ENCODE results near the gene NUP133. TPM values are rescaled to one million over a fixed set of nuclear protein-coding genes. Genes with fewer than 3 reads are reported as not detected.

NUP133 gene
- total and polyA plus RNA-seq, 8 donors: 6.3 to 18.7 (median 14.6) TPM

DNA sequence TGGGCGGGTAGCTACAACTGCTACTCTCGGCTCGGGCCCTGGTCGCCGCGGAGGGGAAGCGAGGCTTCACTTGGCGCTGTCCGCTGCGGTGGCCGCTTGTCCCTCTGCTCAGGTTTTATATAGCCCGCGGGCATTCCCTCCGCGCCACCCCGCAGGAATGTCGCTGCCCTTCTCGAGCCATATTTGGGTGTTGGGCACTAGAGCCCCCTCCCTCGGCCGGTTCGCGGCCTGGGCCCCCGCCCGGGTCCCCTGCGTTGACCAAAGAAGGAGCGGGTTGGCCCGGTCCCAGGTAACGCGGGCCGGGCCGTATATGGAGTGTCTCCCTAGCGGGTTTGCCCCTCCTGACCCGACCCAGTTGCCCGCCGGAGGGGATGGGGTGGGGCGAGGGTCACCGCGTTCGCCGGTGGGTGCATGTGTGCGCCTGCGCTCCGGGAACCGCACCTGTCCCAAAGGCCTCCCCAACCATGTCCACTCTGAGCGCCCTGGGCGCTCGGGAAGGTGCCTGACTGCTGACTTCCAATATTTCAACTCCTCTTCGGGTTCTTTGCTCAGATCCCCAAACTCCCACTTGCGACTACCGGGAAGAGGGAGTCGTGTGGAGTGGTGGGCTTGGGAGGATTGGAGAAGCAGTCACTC, 74.0 kb downstream of the NUP133 start, which contains the start of gene ACTA1:
Gene ACTA1 (minus strand): TSS at position 90 of the 636 bp plus-strand sequence. CDS start 979 bp downstream, outside the sequence.
- no peaks in the 10 kb centered on the region for H3K36me3 ChIP-seq
- no peak within 1 kb of the TSS for H3K27ac ChIP-seq
- peaks cover 0 to 30% (median 12%) of the 10 kb centered on the region in 4 donors for H3K27me3 ChIP-seq
- intact Hi-C loops (cut with DNase I): no loop called here
- DNase-seq (peak in 1 of 6 donors; percentile 69), FAIRE-seq (no peak), ATAC-seq (no peak)
- WGBS, 2 donors: 0 to 2% methylated on average over 50 to 51 of the region's 51 CpGs
- H3K4me1 ChIP-seq: peaks cover 0 to 8% (median 0%) of the 10 kb centered on the region in 3 donors
- H3K9me3 ChIP-seq: no peaks in the 10 kb centered on the region
- TF ChIP-seq, protein P1, sequence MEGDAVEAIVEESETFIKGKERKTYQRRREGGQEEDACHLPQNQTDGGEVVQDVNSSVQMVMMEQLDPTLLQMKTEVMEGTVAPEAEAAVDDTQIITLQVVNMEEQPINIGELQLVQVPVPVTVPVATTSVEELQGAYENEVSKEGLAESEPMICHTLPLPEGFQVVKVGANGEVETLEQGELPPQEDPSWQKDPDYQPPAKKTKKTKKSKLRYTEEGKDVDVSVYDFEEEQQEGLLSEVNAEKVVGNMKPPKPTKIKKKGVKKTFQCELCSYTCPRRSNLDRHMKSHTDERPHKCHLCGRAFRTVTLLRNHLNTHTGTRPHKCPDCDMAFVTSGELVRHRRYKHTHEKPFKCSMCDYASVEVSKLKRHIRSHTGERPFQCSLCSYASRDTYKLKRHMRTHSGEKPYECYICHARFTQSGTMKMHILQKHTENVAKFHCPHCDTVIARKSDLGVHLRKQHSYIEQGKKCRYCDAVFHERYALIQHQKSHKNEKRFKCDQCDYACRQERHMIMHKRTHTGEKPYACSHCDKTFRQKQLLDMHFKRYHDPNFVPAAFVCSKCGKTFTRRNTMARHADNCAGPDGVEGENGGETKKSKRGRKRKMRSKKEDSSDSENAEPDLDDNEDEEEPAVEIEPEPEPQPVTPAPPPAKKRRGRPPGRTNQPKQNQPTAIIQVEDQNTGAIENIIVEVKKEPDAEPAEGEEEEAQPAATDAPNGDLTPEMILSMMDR (IDR thresholded peaks at IDR 0.05): no peak
- no peak within 1 kb of the TSS for H3K4me3 ChIP-seq

DNA sequence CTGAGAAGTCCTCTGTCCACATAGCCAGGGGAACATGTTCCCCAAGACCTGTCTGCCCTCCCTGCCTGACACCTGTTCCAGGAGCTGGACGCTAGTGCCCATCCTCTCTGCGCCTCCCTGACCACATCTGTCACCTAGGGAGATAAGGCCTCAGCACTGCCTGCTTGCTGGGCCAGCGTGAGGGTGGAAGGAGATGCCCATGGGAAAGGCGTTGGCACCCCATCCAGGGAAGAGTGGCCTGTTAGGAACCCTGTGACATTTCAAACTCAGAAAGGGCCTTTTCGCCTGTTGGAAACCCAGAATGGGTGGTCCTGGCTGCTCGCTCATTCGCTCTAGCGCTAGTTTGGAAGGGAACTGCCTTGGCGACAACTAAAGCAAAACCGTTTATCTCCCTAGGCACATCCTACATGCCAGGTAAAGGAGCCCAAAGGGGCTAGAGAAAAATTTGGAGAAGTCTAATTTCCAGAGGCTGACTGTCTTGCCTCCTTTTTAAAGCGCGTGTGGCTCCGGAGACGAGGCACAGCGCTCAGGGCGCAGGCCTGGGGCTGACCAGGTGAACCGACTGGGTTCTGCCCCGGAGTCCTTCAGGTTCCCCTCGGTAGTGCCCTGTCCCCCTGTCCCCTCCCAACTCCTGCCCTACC, 74.7 kb downstream of the NUP133 start:
- Histone ChIP-seq H3K4me3 (no peak overlapping the region), H3K4me1 (peaks cover 0 to 8% (median 0%) of the 10 kb centered on the region in 3 donors), H3K36me3 (no peaks in the 10 kb centered on the region), H3K27ac (no peak overlapping the region), H3K9me3 (no peaks in the 10 kb centered on the region), H3K27me3 (peaks cover 0 to 30% (median 13%) of the 10 kb centered on the region in 4 donors)
- intact Hi-C loops (cut with DNase I): no loop called here
- TF ChIP-seq, protein P1 (IDR thresholded peaks at IDR 0.05): no peak
- WGBS, 2 donors: 12 to 24% methylated on average over 19 of the region's 19 CpGs
- no peak for DNase-seq
- ATAC-seq: peak in 1 of 4 donors; percentile 25
- no peak for FAIRE-seq

DNA sequence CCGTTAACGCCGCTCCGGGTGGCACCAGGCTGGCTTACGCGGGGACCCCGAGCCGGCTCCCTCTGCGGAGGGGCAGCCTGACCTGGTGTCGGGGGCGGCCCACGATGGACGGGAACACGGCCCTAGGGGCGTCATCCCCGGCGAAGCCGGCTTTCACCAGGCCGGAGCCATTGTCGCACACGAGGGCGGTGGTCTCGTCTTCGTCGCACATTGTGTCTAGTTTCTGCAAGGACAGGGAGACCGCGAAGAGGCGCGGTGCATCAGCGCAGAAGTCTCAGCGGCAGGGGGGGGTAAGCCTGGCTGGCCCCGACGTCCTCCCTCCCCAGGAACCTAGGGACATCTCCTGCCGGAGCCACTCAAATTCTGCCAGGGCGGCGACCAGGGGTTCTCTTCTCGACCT, 75.2 kb downstream of the NUP133 start:
- Histone ChIP-seq H3K27ac (no peak overlapping the region), H3K4me3 (no peak overlapping the region), H3K4me1 (peaks cover 0 to 8% (median 0%) of the 10 kb centered on the region in 3 donors), H3K27me3 (peaks cover 0 to 30% (median 13%) of the 10 kb centered on the region in 4 donors), H3K9me3 (no peaks in the 10 kb centered on the region), H3K36me3 (no peaks in the 10 kb centered on the region)
- ATAC-seq (no peak), FAIRE-seq (no peak), DNase-seq (no peak)
- TF ChIP-seq, protein P1 (IDR thresholded peaks at IDR 0.05): no peak
- WGBS, 2 donors: 7 to 36% methylated on average over 37 of the region's 37 CpGs
- intact Hi-C loops (cut with DNase I): no loop called here

DNA sequence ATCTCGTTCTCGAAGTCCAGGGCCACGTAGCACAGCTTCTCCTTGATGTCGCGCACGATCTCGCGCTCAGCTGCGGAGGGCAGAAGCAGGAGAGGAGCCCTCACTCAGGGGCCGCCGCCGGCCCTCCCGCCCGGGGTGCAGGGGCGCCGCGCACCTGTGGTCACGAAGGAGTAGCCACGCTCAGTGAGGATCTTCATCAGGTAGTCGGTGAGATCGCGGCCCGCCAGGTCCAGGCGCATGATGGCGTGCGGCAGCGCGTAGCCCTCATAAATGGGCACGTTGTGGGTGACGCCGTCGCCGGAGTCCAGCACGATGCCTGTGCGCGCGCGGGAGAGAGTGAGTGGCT, 76.1 kb downstream of the NUP133 start:
- Histone ChIP-seq H3K9me3 (no peaks in the 10 kb centered on the region), H3K4me3 (peak overlapping the region in 2 of 4 donors; percentile 2 to 33), H3K36me3 (no peaks in the 10 kb centered on the region), H3K27ac (no peak overlapping the region), H3K4me1 (peaks cover 0 to 8% (median 0%) of the 10 kb centered on the region in 3 donors), H3K27me3 (peaks cover 0 to 30% (median 13%) of the 10 kb centered on the region in 4 donors)
- intact Hi-C loops (cut with DNase I): no loop called here
- TF ChIP-seq, protein P1 (IDR thresholded peaks at IDR 0.05): no peak
- DNase-seq (peak in 1 of 6 donors; percentile 63), FAIRE-seq (no peak), ATAC-seq (peak in 1 of 4 donors; percentile 28)
- 3 to 4% methylated on average over 38 of the region's 38 CpGs for WGBS, 2 donors
